OCI-LY3 (cell line): Measurements from ENCODE around the gene SLC49A4.

ENCODE experiments used
- CTCF ChIP-seq: fragments of 200-600, 300-600 bp; sonication (generic); IDR thresholded peaks from 2 replicates; pipeline ENCODE4 v1.5.1; 2014; ENCODE audit warnings: antibody characterized with exemption, low read length, low read depth
- EZH2phosphoT487 ChIP-seq: fragments of 200-600 bp; shearing (Covaris generic); IDR thresholded peaks from 2 replicates; pipeline ENCODE4 v1.6.1; 2018; ENCODE audit warnings: antibody characterized with exemption, mixed run types, low read depth

GRCh38 chr3:122824465-122825381, 29.9 kb downstream of the SLC49A4 start:
- TF ChIP-seq CTCF (no peak), EZH2phosphoT487 (no peak)
